HL-60 (cell line): ENCODE data around the gene CLK4.

Source experiments
- DNase-seq, 2 experiments: peaks; one replicate each; pipeline ENCODE4 v3.0.0-alpha.2; 2010 to 2020; ENCODE audit warnings: low read depth in 1 of 2, low spot score in 1 of 2
- H3K27ac ChIP-seq: fragments of 250-450 bp; sonication (Bioruptor Pico); replicated peaks from 2 replicates; pipeline ENCODE4 v1.5.1; 2020; ENCODE audit warnings: mild to moderate bottlenecking, moderate library complexity
- H3K27me3 ChIP-seq: fragments of 250-450 bp; sonication (Bioruptor Pico); 2 replicates; pipeline ENCODE4 v1.5.1; 2021; ENCODE audit warnings: mild to moderate bottlenecking, moderate library complexity; ENCODE audit not compliant: insufficient read depth, poor library complexity, severe bottlenecking
- H3K4me3 ChIP-seq: replicated peaks from 2 replicates; pipeline ENCODE4 v1.5.1; 2011; ENCODE audit warnings: mild to moderate bottlenecking, control low read depth, low read length; ENCODE audit not compliant: insufficient read depth
- GABPA ChIP-seq: IDR thresholded peaks from 2 replicates; pipeline ENCODE4 v1.6.1; 2012; ENCODE audit warnings: low read depth
- POLR2AphosphoS5 ChIP-seq: IDR thresholded peaks from 2 replicates; pipeline ENCODE4 v1.6.1; 2012; ENCODE audit warnings: low read depth
- SPI1 ChIP-seq: IDR thresholded peaks from 2 replicates; pipeline ENCODE4 v1.6.1; 2012; ENCODE audit warnings: low read depth, mild to moderate bottlenecking, borderline replicate concordance
- TF ChIP-seq, protein P1 (sequence below): IDR thresholded peaks from 2 replicates; pipeline ENCODE4 v1.6.1; 2012; ENCODE audit warnings: low read depth; ENCODE audit not compliant: insufficient replicate concordance
- TF ChIP-seq, protein P2 (sequence below): IDR thresholded peaks from one replicate; pipeline ENCODE4 v1.5.1; 2011; ENCODE audit warnings: low read length, control low read depth, inconsistent platforms; ENCODE audit not compliant: insufficient read depth

The CLK4 gene

DNA sequence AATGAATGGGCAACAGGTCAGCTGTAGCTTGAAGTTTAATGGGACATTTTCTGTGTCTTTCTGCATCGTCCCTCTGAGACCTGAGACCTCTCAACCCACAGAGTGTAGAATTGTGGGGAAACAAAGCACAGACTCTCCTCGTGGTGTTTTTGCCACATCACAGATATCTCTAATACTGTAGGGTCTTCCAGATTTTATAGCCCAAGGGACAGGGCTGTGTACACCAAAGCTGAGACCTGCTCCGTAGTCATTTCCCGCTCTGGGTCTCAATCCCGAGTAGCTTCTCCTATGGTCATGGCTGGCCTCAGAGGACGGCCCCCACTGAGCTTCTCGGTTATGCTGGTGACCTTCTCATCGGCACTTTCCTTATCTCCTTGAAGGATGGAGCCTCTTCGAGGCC lies 14.9 kb upstream of the CLK4 start:
- Histone ChIP-seq H3K27me3 (no peaks in the 10 kb centered on the region), H3K27ac (no peak overlapping the region), H3K4me3 (no peak overlapping the region)
- TF ChIP-seq POLR2AphosphoS5, result no peak
- TF ChIP-seq GABPA, result no peak
- TF ChIP-seq, protein P1, sequence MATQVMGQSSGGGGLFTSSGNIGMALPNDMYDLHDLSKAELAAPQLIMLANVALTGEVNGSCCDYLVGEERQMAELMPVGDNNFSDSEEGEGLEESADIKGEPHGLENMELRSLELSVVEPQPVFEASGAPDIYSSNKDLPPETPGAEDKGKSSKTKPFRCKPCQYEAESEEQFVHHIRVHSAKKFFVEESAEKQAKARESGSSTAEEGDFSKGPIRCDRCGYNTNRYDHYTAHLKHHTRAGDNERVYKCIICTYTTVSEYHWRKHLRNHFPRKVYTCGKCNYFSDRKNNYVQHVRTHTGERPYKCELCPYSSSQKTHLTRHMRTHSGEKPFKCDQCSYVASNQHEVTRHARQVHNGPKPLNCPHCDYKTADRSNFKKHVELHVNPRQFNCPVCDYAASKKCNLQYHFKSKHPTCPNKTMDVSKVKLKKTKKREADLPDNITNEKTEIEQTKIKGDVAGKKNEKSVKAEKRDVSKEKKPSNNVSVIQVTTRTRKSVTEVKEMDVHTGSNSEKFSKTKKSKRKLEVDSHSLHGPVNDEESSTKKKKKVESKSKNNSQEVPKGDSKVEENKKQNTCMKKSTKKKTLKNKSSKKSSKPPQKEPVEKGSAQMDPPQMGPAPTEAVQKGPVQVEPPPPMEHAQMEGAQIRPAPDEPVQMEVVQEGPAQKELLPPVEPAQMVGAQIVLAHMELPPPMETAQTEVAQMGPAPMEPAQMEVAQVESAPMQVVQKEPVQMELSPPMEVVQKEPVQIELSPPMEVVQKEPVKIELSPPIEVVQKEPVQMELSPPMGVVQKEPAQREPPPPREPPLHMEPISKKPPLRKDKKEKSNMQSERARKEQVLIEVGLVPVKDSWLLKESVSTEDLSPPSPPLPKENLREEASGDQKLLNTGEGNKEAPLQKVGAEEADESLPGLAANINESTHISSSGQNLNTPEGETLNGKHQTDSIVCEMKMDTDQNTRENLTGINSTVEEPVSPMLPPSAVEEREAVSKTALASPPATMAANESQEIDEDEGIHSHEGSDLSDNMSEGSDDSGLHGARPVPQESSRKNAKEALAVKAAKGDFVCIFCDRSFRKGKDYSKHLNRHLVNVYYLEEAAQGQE, result no peak
- TF ChIP-seq SPI1, result no peak
- TF ChIP-seq, protein P2, sequence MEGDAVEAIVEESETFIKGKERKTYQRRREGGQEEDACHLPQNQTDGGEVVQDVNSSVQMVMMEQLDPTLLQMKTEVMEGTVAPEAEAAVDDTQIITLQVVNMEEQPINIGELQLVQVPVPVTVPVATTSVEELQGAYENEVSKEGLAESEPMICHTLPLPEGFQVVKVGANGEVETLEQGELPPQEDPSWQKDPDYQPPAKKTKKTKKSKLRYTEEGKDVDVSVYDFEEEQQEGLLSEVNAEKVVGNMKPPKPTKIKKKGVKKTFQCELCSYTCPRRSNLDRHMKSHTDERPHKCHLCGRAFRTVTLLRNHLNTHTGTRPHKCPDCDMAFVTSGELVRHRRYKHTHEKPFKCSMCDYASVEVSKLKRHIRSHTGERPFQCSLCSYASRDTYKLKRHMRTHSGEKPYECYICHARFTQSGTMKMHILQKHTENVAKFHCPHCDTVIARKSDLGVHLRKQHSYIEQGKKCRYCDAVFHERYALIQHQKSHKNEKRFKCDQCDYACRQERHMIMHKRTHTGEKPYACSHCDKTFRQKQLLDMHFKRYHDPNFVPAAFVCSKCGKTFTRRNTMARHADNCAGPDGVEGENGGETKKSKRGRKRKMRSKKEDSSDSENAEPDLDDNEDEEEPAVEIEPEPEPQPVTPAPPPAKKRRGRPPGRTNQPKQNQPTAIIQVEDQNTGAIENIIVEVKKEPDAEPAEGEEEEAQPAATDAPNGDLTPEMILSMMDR, result no peak
- no peak for DNase-seq

DNA sequence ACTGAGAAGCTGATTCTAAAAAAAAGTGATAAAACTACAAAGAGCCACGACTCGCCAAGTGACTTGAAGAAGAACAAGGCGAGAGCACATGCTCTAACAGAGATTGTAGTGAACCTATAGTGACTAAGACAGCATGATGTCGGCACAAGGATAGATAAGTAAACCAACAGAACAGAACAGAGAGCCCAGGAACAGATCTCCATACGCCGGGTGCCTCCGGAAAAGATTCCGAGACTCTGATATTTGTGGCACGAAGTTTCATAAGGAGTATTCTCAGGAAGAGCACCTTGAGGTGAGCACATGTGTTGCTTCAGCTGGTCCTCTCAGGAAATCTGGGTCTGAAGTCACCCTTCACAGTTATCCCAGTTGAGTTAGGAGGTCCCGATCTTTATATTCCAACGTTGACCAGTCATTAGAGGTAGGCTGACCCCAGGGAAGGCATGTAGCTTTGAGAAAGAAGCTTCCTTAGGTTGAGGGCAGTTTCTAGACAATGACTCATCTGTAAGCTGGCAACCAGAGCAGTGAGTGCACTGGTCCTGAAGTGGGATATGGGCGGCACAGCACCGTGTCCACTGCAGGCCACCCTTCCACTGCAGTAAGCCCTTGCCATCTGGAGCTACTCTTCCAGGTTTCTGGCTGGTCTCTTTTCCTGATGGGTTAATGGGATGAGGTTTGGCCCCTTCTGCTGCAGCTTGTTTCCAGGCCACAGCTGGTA lies 13.6 kb upstream of the CLK4 start:
- H3K27ac ChIP-seq, result no peak overlapping the region

GRCh38 chr5:178637356-178638074 lies 10.7 kb upstream of the CLK4 start:
- H3K4me3 ChIP-seq, result no peak overlapping the region
- TF ChIP-seq SPI1, result no peak
- no peak for TF ChIP-seq POLR2AphosphoS5
- TF ChIP-seq, protein P1, result no peak
- TF ChIP-seq, protein P2, result no peak
- no peak for TF ChIP-seq GABPA
- H3K27ac ChIP-seq, result no peak overlapping the region
- DNase-seq, result no peak
- no peaks in the 10 kb centered on the region for H3K27me3 ChIP-seq

More for the DNA sequence above, 13.6 kb upstream of the CLK4 start:
- Histone ChIP-seq H3K4me3 (no peak overlapping the region), H3K27me3 (no peaks in the 10 kb centered on the region)
- no peak for DNase-seq
- TF ChIP-seq, protein P2, result no peak
- no peak for TF ChIP-seq POLR2AphosphoS5
- TF ChIP-seq, protein P1, result no peak
- TF ChIP-seq GABPA, result no peak
- TF ChIP-seq SPI1, result no peak
